NT2/D1 (cell line): ENCODE data around the gene ZNF211.

ENCODE experiments used
- DNase-seq: peaks from one replicate; pipeline ENCODE4 v3.0.0-alpha.2; 2011; ENCODE audit warnings: low read depth, low spot score
- H3K27me3 ChIP-seq: 2 replicates; pipeline ENCODE4 v1.6.0; 2011; ENCODE audit warnings: mild to moderate bottlenecking; ENCODE audit not compliant: insufficient read length, insufficient read depth
- H3K36me3 ChIP-seq: 2 replicates; pipeline ENCODE4 v1.6.1; 2011; ENCODE audit warnings: mild to moderate bottlenecking, low read length, mixed read lengths; ENCODE audit not compliant: insufficient read depth, insufficient read length
- H3K4me1 ChIP-seq: 2 replicates; pipeline ENCODE4 v1.5.1; 2011; ENCODE audit not compliant: insufficient read depth, insufficient read length
- H3K4me3 ChIP-seq: 2 replicates; pipeline ENCODE4 v1.5.1; 2011; ENCODE audit warnings: low read depth; ENCODE audit not compliant: insufficient read length
- H3K9ac ChIP-seq: 2 replicates; pipeline ENCODE4 v1.6.0; 2011; ENCODE audit warnings: low read depth; ENCODE audit not compliant: insufficient read length
- H3K9me3 ChIP-seq: 2 replicates; pipeline ENCODE4 v1.5.1; 2011; ENCODE audit warnings: mild to moderate bottlenecking, low read length; ENCODE audit not compliant: insufficient read depth
- SUZ12 ChIP-seq: IDR thresholded peaks from 2 replicates; pipeline ENCODE4 v1.6.1; 2011; ENCODE audit not compliant: insufficient read length, insufficient read depth; ENCODE audit errors: extremely low read depth
- YY1 ChIP-seq: IDR thresholded peaks from 2 replicates; pipeline ENCODE4 v1.6.1; 2011; ENCODE audit not compliant: insufficient read length, insufficient read depth
- ZNF274 ChIP-seq: IDR thresholded peaks from 2 replicates; pipeline ENCODE4 v1.6.1; 2011; ENCODE audit warnings: mild to moderate bottlenecking, low read depth, low read length

ZNF211 gene

GRCh38 chr19:57656346-57656745 is 23.4 kb downstream of the ZNF211 start:
- no peaks in the 10 kb centered on the region for H3K36me3 ChIP-seq
- no peak for DNase-seq
- peaks cover 4% of the 10 kb centered on the region; the same call in 1 of the 2 replicates for H3K9me3 ChIP-seq
- no peak for TF ChIP-seq YY1
- peaks cover 5% of the 10 kb centered on the region for H3K27me3 ChIP-seq
- H3K9ac ChIP-seq = no peak overlapping the region
- no peak overlapping the region for H3K4me3 ChIP-seq
- no peaks in the 10 kb centered on the region for H3K4me1 ChIP-seq

GRCh38 chr19:57664269-57665127 is 31.5 kb downstream of the ZNF211 start:
- no peaks in the 10 kb centered on the region for H3K9me3 ChIP-seq

GRCh38 chr19:57665261-57665806 is 32.4 kb downstream of the ZNF211 start:
- no peak for DNase-seq
- no peaks in the 10 kb centered on the region for H3K9me3 ChIP-seq
- TF ChIP-seq SUZ12 = no peak
- TF ChIP-seq ZNF274 = no peak
- TF ChIP-seq YY1 = no peak
- H3K4me1 ChIP-seq = no peaks in the 10 kb centered on the region
- H3K36me3 ChIP-seq = no peaks in the 10 kb centered on the region
- no peak overlapping the region for H3K4me3 ChIP-seq
- peaks cover 9% of the 10 kb centered on the region for H3K27me3 ChIP-seq
- no peak overlapping the region for H3K9ac ChIP-seq

More at GRCh38 chr19:57664269-57665127, 31.5 kb downstream of the ZNF211 start:
- H3K36me3 ChIP-seq = no peaks in the 10 kb centered on the region
- DNase-seq = peak; percentile 22
- TF ChIP-seq SUZ12 (no peak), ZNF274 (no peak), YY1 (no peak)
- peak overlapping the region; percentile 67 for H3K9ac ChIP-seq
- peak overlapping the region; percentile 34 for H3K4me3 ChIP-seq
- H3K4me1 ChIP-seq = no peaks in the 10 kb centered on the region
- peaks cover 12% of the 10 kb centered on the region for H3K27me3 ChIP-seq

GRCh38 chr19:57667228-57667627 is 34.3 kb downstream of the ZNF211 start:
- H3K36me3 ChIP-seq = no peaks in the 10 kb centered on the region
- no peaks in the 10 kb centered on the region for H3K9me3 ChIP-seq
- peaks cover 7% of the 10 kb centered on the region for H3K27me3 ChIP-seq
- no peak overlapping the region for H3K4me3 ChIP-seq
- no peaks in the 10 kb centered on the region for H3K4me1 ChIP-seq
- TF ChIP-seq ZNF274 = no peak
- no peak for TF ChIP-seq YY1
- no peak for TF ChIP-seq SUZ12
- no peak for DNase-seq
- H3K9ac ChIP-seq = no peak overlapping the region

GRCh38 chr19:57668635-57669034 is 35.7 kb downstream of the ZNF211 start, which contains the start of gene ZSCAN4:
ZSCAN4 (plus strand) TSS chr19:57668935; CDS start chr19:57676146, 7,211 bp downstream.
- no peak within 1 kb of the TSS for H3K4me3 ChIP-seq
- H3K4me1 ChIP-seq = no peaks in the 10 kb centered on the region
- no peak for DNase-seq
- H3K27me3 ChIP-seq = peaks cover 4% of the 10 kb centered on the region
- TF ChIP-seq ZNF274 = no peak
- no peak for TF ChIP-seq SUZ12
- TF ChIP-seq YY1 = no peak
- no peaks in the 10 kb centered on the region for H3K9me3 ChIP-seq
- H3K9ac ChIP-seq = no peak within 1 kb of the TSS
- no peaks in the 10 kb centered on the region for H3K36me3 ChIP-seq

GRCh38 chr19:57671124-57671895 is 38.3 kb downstream of the ZNF211 start:
- H3K9me3 ChIP-seq = no peaks in the 10 kb centered on the region
- H3K36me3 ChIP-seq = no peaks in the 10 kb centered on the region
- no peak overlapping the region for H3K4me3 ChIP-seq
- no peak for TF ChIP-seq SUZ12
- no peak for TF ChIP-seq ZNF274
- TF ChIP-seq YY1 = no peak
- H3K4me1 ChIP-seq = no peaks in the 10 kb centered on the region
- DNase-seq = no peak
- no peak overlapping the region for H3K9ac ChIP-seq
- H3K27me3 ChIP-seq = no peaks in the 10 kb centered on the region

GRCh38 chr19:57672466-57672865 is 39.5 kb downstream of the ZNF211 start:
- Histone ChIP-seq H3K9ac (no peak overlapping the region), H3K36me3 (no peaks in the 10 kb centered on the region), H3K4me1 (no peaks in the 10 kb centered on the region), H3K27me3 (no peaks in the 10 kb centered on the region), H3K9me3 (no peaks in the 10 kb centered on the region), H3K4me3 (no peak overlapping the region)
- DNase-seq = no peak
- TF ChIP-seq SUZ12 = no peak
- no peak for TF ChIP-seq YY1
- no peak for TF ChIP-seq ZNF274
